Vagina (tissue), 2 donors: Measurements from ENCODE around the gene BCAS3.

Experiments
- CTCF ChIP-seq, 3 experiments: fragments of 450-650 bp in 2 of 3; fragments of 200-600 bp in 1 of 3; sonication (generic) in 1 of 3; IDR thresholded peaks; one replicate each; pipeline ENCODE4 v1.5.1; 2017 to 2019; ENCODE audit warnings: antibody characterized with exemption in 3 of 3, mild to moderate bottlenecking in 2 of 3, moderate library complexity in 2 of 3
- POLR2A ChIP-seq, 2 donors: fragments of 450-650 bp; IDR thresholded peaks; one replicate each; pipeline ENCODE4 v1.6.1; 2017; ENCODE audit warnings: antibody characterized with exemption in 2 of 2, mild to moderate bottlenecking in 2 of 2, moderate library complexity in 2 of 2

- TF ChIP-seq CTCF (IDR thresholded peaks at IDR 0.05) (no peak), POLR2A (IDR thresholded peaks at IDR 0.05) (no peak)
Observed at GRCh38 chr17:60864708-60865005, 187.0 kb downstream of the BCAS3 start.
